ENCODE measurements around the gene RBM38.

Gene RBM38

GRCh38 chr20:57458400-57459160, 67.4 kb downstream of the RBM38 start:
- no peak for FAIRE-seq
